ENCODE measurements around the gene TBX1. TPM values are rescaled to one million over a fixed set of nuclear protein-coding genes. Genes with fewer than 3 reads are reported as not detected.

TBX1 gene
- total RNA-seq, 1 donor from 2014 or later, result not detected

DNA sequence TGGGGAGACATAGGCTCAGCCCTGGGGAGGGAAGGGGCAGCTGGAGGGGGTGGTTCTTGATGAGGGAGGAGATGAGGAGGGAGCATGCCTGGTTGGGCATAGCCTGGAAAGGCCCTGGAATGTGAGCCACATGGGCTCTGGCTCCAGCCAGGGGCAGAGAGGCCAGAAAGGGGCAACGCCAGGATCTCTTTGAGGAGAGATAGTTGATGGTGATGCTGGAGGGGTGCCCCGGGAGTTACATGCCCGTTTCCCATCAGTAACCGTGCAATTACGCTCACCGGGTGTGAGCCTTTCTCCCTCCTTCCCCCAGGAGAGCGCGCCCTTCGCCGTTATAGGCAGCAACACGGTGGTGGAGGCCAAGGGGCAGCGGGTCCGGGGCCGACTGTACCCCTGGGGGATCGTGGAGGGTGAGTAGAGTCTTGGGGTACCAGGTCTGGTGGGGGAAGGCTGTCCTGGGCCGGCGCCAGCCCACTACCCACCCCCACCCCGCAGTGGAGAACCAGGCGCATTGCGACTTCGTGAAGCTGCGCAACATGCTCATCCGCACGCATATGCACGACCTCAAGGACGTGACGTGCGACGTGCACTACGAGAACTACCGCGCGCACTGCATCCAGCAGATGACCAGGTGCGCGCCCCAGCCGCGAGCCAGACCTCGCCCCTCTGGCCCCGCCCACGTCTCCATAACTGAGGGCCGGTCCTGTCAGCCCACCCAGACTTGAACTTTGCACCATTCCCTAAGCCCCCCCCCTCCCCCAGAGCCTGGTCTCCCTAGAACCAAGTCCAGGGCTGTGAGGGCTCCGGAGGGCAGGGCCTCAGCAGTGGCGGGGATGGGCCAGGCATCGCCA, 39.0 kb upstream of the TBX1 start:
- Mint-ChIP-seq H3K4me1 (peaks cover 8% of the 10 kb centered on the region), H3K27me3 (ENCODE audit: low read depth) (peaks cover 71% of the 10 kb centered on the region), H3K36me3 (ENCODE audit: low read depth) (peaks cover 13% of the 10 kb centered on the region), H3K4me3 (peak overlapping the region; percentile 34), H3K9me3 (no peaks in the 10 kb centered on the region), H3K27ac (ENCODE audit: unreplicated experiment) (no peak overlapping the region)
- no peak for DNase-seq (ENCODE audit: low read depth, low spot score)
- TF ChIP-seq, protein P1, sequence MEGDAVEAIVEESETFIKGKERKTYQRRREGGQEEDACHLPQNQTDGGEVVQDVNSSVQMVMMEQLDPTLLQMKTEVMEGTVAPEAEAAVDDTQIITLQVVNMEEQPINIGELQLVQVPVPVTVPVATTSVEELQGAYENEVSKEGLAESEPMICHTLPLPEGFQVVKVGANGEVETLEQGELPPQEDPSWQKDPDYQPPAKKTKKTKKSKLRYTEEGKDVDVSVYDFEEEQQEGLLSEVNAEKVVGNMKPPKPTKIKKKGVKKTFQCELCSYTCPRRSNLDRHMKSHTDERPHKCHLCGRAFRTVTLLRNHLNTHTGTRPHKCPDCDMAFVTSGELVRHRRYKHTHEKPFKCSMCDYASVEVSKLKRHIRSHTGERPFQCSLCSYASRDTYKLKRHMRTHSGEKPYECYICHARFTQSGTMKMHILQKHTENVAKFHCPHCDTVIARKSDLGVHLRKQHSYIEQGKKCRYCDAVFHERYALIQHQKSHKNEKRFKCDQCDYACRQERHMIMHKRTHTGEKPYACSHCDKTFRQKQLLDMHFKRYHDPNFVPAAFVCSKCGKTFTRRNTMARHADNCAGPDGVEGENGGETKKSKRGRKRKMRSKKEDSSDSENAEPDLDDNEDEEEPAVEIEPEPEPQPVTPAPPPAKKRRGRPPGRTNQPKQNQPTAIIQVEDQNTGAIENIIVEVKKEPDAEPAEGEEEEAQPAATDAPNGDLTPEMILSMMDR (conservative IDR thresholded peaks at IDR 0.05), result no peak

DNA sequence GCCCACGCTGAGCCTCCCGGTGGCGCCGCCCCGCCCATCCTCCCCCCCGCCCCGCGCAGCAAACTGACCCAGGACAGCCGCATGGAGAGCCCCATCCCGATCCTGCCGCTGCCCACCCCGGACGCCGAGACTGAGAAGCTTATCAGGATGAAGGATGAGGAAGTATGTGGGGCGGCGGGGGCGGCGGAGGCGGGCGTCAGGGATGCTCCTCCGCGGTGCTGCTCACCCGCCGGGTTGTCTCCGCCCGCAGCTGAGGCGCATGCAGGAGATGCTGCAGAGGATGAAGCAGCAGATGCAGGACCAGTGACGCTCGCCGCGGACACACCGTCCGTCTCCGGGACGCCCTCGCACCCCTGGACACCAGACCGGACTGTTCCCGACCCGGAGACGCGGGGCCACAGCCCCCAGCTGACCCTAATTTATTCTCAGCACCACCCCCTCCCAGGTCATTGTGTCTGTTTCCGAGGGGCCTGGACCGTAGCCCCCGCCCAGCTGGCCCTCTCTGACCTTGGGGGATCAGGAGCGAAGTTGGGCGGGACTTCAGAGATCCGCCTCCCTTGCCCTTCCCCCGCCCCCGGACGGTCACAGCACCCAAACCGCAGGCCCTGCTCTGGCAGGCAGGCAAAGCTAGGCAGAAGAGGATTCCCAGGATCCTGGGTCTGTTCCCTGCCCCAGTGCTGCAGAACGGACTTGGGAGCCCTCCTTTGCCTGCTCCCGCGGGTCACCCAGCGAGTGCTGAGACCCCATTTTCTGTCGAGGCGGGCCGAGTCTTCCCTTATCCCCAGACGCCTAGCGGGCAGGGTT, 38.2 kb upstream of the TBX1 start:
- H3K4me3 Mint-ChIP-seq, result no peak overlapping the region
- H3K36me3 Mint-ChIP-seq (ENCODE audit: low read depth), result peaks cover 13% of the 10 kb centered on the region
- H3K27ac Mint-ChIP-seq (ENCODE audit: unreplicated experiment), result no peak overlapping the region
- H3K27me3 Mint-ChIP-seq (ENCODE audit: low read depth), result peaks cover 79% of the 10 kb centered on the region
- TF ChIP-seq, protein P1 (conservative IDR thresholded peaks at IDR 0.05), result no peak
- DNase-seq (ENCODE audit: low read depth, low spot score), result no peak
- peaks cover 8% of the 10 kb centered on the region for H3K4me1 Mint-ChIP-seq
- no peaks in the 10 kb centered on the region for H3K9me3 Mint-ChIP-seq

GRCh38 chr22:19722982-19723231, 37.7 kb upstream of the TBX1 start:
- peaks cover 81% of the 10 kb centered on the region for H3K27me3 Mint-ChIP-seq (ENCODE audit: low read depth)
- no peak overlapping the region for H3K27ac Mint-ChIP-seq (ENCODE audit: unreplicated experiment)
- DNase-seq (ENCODE audit: low read depth, low spot score), result no peak
- H3K4me1 Mint-ChIP-seq, result peaks cover 5% of the 10 kb centered on the region
- no peaks in the 10 kb centered on the region for H3K9me3 Mint-ChIP-seq
- no peak overlapping the region for H3K4me3 Mint-ChIP-seq
- TF ChIP-seq, protein P1 (conservative IDR thresholded peaks at IDR 0.05), result no peak
- H3K36me3 Mint-ChIP-seq (ENCODE audit: low read depth), result peaks cover 13% of the 10 kb centered on the region

GRCh38 chr22:19723232-19723982, 37.2 kb upstream of the TBX1 start, which contains the start of gene GP1BB:
Gene GP1BB (plus strand): TSS chr22:19723539. CDS start chr22:19723570, 31 bp downstream.
- TF ChIP-seq, protein P1 (conservative IDR thresholded peaks at IDR 0.05), result no peak
- Mint-ChIP-seq H3K27ac (ENCODE audit: unreplicated experiment) (no peak within 1 kb of the TSS), H3K27me3 (ENCODE audit: low read depth) (peaks cover 86% of the 10 kb centered on the region), H3K4me3 (peak within 1 kb of the TSS; percentile 62), H3K4me1 (peaks cover 5% of the 10 kb centered on the region), H3K36me3 (ENCODE audit: low read depth) (peaks cover 13% of the 10 kb centered on the region), H3K9me3 (no peaks in the 10 kb centered on the region)
- no peak for DNase-seq (ENCODE audit: low read depth, low spot score)
